GM23248 (cell line): Measurements from ENCODE around the gene CCDC88C. TPM values are rescaled to one million over a fixed set of nuclear protein-coding genes. Genes with fewer than 3 reads are reported as not detected.

Source experiments
- DNase-seq: peaks from one replicate; pipeline ENCODE4 v3.0.0-alpha.2; 2015
- H2AFZ ChIP-seq: fragments of 200-600 bp; sonication (generic); 2 replicates; pipeline ENCODE4 v1.6.1; 2016; ENCODE audit warnings: antibody characterized with exemption
- H3F3A ChIP-seq: fragments of 200-600 bp; sonication (generic); 2 replicates; pipeline ENCODE4 v1.6.1; 2016; ENCODE audit warnings: mild to moderate bottlenecking, antibody characterized with exemption, mixed run types; ENCODE audit not compliant: insufficient read depth
- H3K27ac ChIP-seq: fragments of 200-600 bp; sonication (generic); 2 replicates; pipeline ENCODE4 v1.5.1; 2016; ENCODE audit warnings: mild to moderate bottlenecking
- H3K27me3 ChIP-seq: fragments of 200-600 bp; sonication (generic); replicated peaks from 2 replicates; pipeline ENCODE4 v1.6.1; 2016; ENCODE audit warnings: mild to moderate bottlenecking; ENCODE audit not compliant: insufficient read depth
- H3K36me3 ChIP-seq: fragments of 200-600 bp; sonication (generic); 2 replicates; pipeline ENCODE4 v1.6.1; 2016; ENCODE audit warnings: low read depth, mild to moderate bottlenecking
- H3K4me1 ChIP-seq: fragments of 200-600 bp; sonication (generic); 2 replicates; pipeline ENCODE4 v1.6.1; 2016; ENCODE audit warnings: mild to moderate bottlenecking; ENCODE audit not compliant: insufficient read depth
- H3K4me2 ChIP-seq: fragments of 200-600 bp; sonication (generic); one replicate; pipeline ENCODE4 v1.6.1; 2016; ENCODE audit warnings: mild to moderate bottlenecking; ENCODE audit not compliant: unreplicated experiment
- H3K4me3 ChIP-seq: fragments of 200-600 bp; sonication (generic); 2 replicates; pipeline ENCODE4 v1.5.1; 2016; ENCODE audit warnings: mild to moderate bottlenecking
- H3K79me2 ChIP-seq: fragments of 200-600 bp; sonication (generic); 2 replicates; pipeline ENCODE4 v1.6.1; 2016; ENCODE audit warnings: mild to moderate bottlenecking; ENCODE audit not compliant: insufficient read depth
- H3K9ac ChIP-seq: fragments of 200-600 bp; sonication (generic); 2 replicates; pipeline ENCODE4 v1.6.1; 2016; ENCODE audit warnings: mild to moderate bottlenecking
- H3K9me2 ChIP-seq: fragments of 200-600 bp; sonication (generic); 2 replicates; pipeline ENCODE4 v1.6.1; 2016; ENCODE audit warnings: mixed run types, mild to moderate bottlenecking, moderate library complexity; ENCODE audit not compliant: insufficient read depth
- H3K9me3 ChIP-seq: fragments of 200-600 bp; sonication (generic); one replicate; pipeline ENCODE4 v1.6.1; 2017; ENCODE audit warnings: low read depth
- H4K20me1 ChIP-seq: fragments of 200-600 bp; sonication (generic); 2 replicates; pipeline ENCODE4 v1.6.0; 2016; ENCODE audit not compliant: insufficient read depth
- EZH2 ChIP-seq: fragments of 200-600 bp; sonication (generic); IDR thresholded peaks from 2 replicates; pipeline ENCODE4 v1.6.1; 2018; ENCODE audit warnings: antibody characterized with exemption, mild to moderate bottlenecking; ENCODE audit not compliant: insufficient read depth, poor library complexity, severe bottlenecking
- EZH2phosphoT487 ChIP-seq: fragments of 200-600 bp; sonication (generic); IDR thresholded peaks from 2 replicates; pipeline ENCODE4 v1.6.1; 2018; ENCODE audit warnings: antibody characterized with exemption, moderate library complexity, mild to moderate bottlenecking, low read depth; ENCODE audit not compliant: insufficient read depth
- WGBS, 2 experiments: methylation state at CpG; one replicate each; pipeline ENCODE4 v1.1.6; 2015 to 2017; ENCODE audit warnings: low lambda C conversion rate in 2 of 2, low coverage in 1 of 2; ENCODE audit errors: missing lambda C conversion rate in 2 of 2; 5-methylcytosine and 5-hydroxymethylcytosine counted together
- in situ Hi-C: fragments of 300-500 bp; cut with MboI; formaldehyde crosslinking; loops from 2 replicates; pipeline ENCODE4 v1.15.0; 2020
- polyA plus RNA-seq: library from polyadenylated mRNA; unstranded; fragments of >200 nt; fragmentation: Nextera tagmentation; extraction: Ambion mirVana; gene quantifications from 2 replicates; pipeline ENCODE4 v1.2.1, GENCODE V29; 2016
- total RNA-seq: library from RNA; depleted of rRNA; stranded (reverse); fragments of >200 nt; shearing (Covaris generic); gene quantifications from 2 replicates; pipeline ENCODE4 v1.2.3, GENCODE V29; 2014

CCDC88C gene
- total and polyA plus RNA-seq, 2 experiments from 2014 or later: not detected

GRCh38 chr14:91241863-91242262, 175.8 kb downstream of the CCDC88C start:
- peaks cover 33% of the 10 kb centered on the region for H3K4me1 ChIP-seq
- no peak overlapping the region for H3K27ac ChIP-seq
- no peak for TF ChIP-seq EZH2
- no peak for TF ChIP-seq EZH2phosphoT487
- H3K9me3 ChIP-seq: no peaks in the 10 kb centered on the region
- H3K9me2 ChIP-seq: no peaks in the 10 kb centered on the region
- in situ Hi-C loops: no loop called here
- H3K4me3 ChIP-seq: no peak overlapping the region
- no peak for DNase-seq
- no peaks in the 10 kb centered on the region for H4K20me1 ChIP-seq
- H2AFZ ChIP-seq: no peak overlapping the region
- WGBS, 2 experiments: 98 to 99% methylated on average over 7 of the region's 7 CpGs
- peaks cover 25% of the 10 kb centered on the region for H3F3A ChIP-seq
- H3K79me2 ChIP-seq: peaks cover 44% of the 10 kb centered on the region
- no peak overlapping the region for H3K4me2 ChIP-seq
- H3K9ac ChIP-seq: no peak overlapping the region
- H3K36me3 ChIP-seq: no peaks in the 10 kb centered on the region
- no peaks in the 10 kb centered on the region for H3K27me3 ChIP-seq

- no peak for DNase-seq
Observed at GRCh38 chr14:91238661-91239060, 179.0 kb downstream of the CCDC88C start.

GRCh38 chr14:91238085-91238484, 179.5 kb downstream of the CCDC88C start:
- TF ChIP-seq EZH2 (no peak), EZH2phosphoT487 (no peak)
- in situ Hi-C loops: no loop called here
- no peak overlapping the region for H3K9ac ChIP-seq
- no peak overlapping the region for H3K4me2 ChIP-seq
- peaks cover 50% of the 10 kb centered on the region for H3K79me2 ChIP-seq
- no peaks in the 10 kb centered on the region for H3K9me3 ChIP-seq
- no peak overlapping the region for H2AFZ ChIP-seq
- H3F3A ChIP-seq: peaks cover 15% of the 10 kb centered on the region
- peak overlapping the region; percentile 87; the same call in 1 of the 2 replicates for H3K27ac ChIP-seq
- no peaks in the 10 kb centered on the region for H3K9me2 ChIP-seq
- no peaks in the 10 kb centered on the region for H3K27me3 ChIP-seq
- no peaks in the 10 kb centered on the region for H4K20me1 ChIP-seq
- WGBS, 2 experiments: 68 to 72% methylated on average over 4 of the region's 4 CpGs
- peaks cover 19% of the 10 kb centered on the region for H3K4me1 ChIP-seq
- DNase-seq: no peak
- no peak overlapping the region for H3K4me3 ChIP-seq
- H3K36me3 ChIP-seq: no peaks in the 10 kb centered on the region

More at GRCh38 chr14:91238661-91239060, 179.0 kb downstream of the CCDC88C start:
- in situ Hi-C loops: no loop called here
- Histone ChIP-seq H3K4me2 (no peak overlapping the region), H3K9me3 (no peaks in the 10 kb centered on the region), H3K4me3 (no peak overlapping the region), H3K36me3 (no peaks in the 10 kb centered on the region), H3K9ac (no peak overlapping the region), H2AFZ (no peak overlapping the region), H3K27ac (no peak overlapping the region), H3K9me2 (no peaks in the 10 kb centered on the region), H3K27me3 (no peaks in the 10 kb centered on the region), H3F3A (peaks cover 17% of the 10 kb centered on the region), H3K4me1 (peaks cover 20% of the 10 kb centered on the region), H4K20me1 (no peaks in the 10 kb centered on the region), H3K79me2 (peaks cover 50% of the 10 kb centered on the region)
- TF ChIP-seq EZH2: no peak
- TF ChIP-seq EZH2phosphoT487: no peak
- WGBS, 2 experiments: 78 to 85% methylated on average over 8 of the region's 8 CpGs

- WGBS, 2 experiments: 66 to 67% methylated on average over 7 of the region's 7 CpGs
- H2AFZ ChIP-seq: no peak overlapping the region
- H3K4me3 ChIP-seq: no peak overlapping the region
- H3K9ac ChIP-seq: peak overlapping the region; percentile 65
- H3K27ac ChIP-seq: peak overlapping the region; percentile 87
- in situ Hi-C loops: no loop called here
- H3F3A ChIP-seq: peaks cover 12% of the 10 kb centered on the region
- H4K20me1 ChIP-seq: no peaks in the 10 kb centered on the region
- H3K9me2 ChIP-seq: no peaks in the 10 kb centered on the region
- H3K27me3 ChIP-seq: no peaks in the 10 kb centered on the region
- no peaks in the 10 kb centered on the region for H3K9me3 ChIP-seq
- H3K36me3 ChIP-seq: no peaks in the 10 kb centered on the region
- H3K79me2 ChIP-seq: peaks cover 47% of the 10 kb centered on the region
- peak; percentile 92 for DNase-seq
- H3K4me2 ChIP-seq: no peak overlapping the region
- peaks cover 14% of the 10 kb centered on the region for H3K4me1 ChIP-seq
- no peak for TF ChIP-seq EZH2
- TF ChIP-seq EZH2phosphoT487: no peak
Observed at GRCh38 chr14:91237219-91237618, 180.4 kb downstream of the CCDC88C start.

GRCh38 chr14:91235841-91236240, 181.8 kb downstream of the CCDC88C start:
- Histone ChIP-seq H3K9me3 (no peaks in the 10 kb centered on the region), H3K27me3 (no peaks in the 10 kb centered on the region), H3K4me2 (no peak overlapping the region), H3K4me1 (peaks cover 26% of the 10 kb centered on the region), H3F3A (peaks cover 26% of the 10 kb centered on the region), H3K79me2 (peaks cover 33% of the 10 kb centered on the region), H3K4me3 (no peak overlapping the region), H3K36me3 (no peaks in the 10 kb centered on the region), H3K27ac (no peak overlapping the region), H4K20me1 (no peaks in the 10 kb centered on the region), H3K9ac (no peak overlapping the region), H3K9me2 (no peaks in the 10 kb centered on the region), H2AFZ (no peak overlapping the region)
- DNase-seq: no peak
- in situ Hi-C loops: no loop called here
- TF ChIP-seq EZH2 (no peak), EZH2phosphoT487 (no peak)
- WGBS, 2 experiments: 93% methylated on average over 7 of the region's 7 CpGs
